Fibroblast of skin of left biceps (primary cell): ENCODE measurements around the gene RGS18.
A peak's percentile ranks its signal among the peaks of the same experiment; 100 is the strongest.
"Not testable (repeated sequence)": the region's sequence is repeated elsewhere in the genome, so short reads cannot be mapped to it uniquely, and the experiment has no call there.

ENCODE experiments used
- DNase-seq, 2 experiments: peaks; one replicate each; pipeline ENCODE4 v3.0.0-alpha.2; 2013; ENCODE audit warnings: low read depth in 2 of 2

The RGS18 gene, protein sequence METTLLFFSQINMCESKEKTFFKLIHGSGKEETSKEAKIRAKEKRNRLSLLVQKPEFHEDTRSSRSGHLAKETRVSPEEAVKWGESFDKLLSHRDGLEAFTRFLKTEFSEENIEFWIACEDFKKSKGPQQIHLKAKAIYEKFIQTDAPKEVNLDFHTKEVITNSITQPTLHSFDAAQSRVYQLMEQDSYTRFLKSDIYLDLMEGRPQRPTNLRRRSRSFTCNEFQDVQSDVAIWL

DNA sequence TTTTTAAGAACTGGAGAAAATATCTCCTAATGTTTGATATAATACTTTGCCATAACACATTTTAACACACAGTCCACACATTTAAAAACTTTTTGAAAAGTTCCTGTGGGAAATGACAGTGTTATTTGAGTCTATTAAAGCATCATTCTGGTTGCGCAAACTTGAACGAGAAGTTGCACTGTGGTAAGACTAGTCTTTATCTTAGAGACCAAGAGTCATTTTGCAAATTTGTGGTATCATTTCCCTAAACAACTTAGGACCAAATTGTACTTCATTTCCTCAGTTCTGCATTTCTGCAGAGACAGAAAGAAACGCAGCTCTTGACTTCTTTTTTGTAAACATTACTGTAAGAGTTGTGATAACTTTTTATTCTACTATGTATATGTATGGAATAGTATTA, at the start of gene RGS18:
Gene RGS18 (plus strand): TSS at position 282 of the 400 bp plus-strand sequence. CDS start 176 bp downstream, outside the sequence.
- DNase-seq, result no peak

DNA sequence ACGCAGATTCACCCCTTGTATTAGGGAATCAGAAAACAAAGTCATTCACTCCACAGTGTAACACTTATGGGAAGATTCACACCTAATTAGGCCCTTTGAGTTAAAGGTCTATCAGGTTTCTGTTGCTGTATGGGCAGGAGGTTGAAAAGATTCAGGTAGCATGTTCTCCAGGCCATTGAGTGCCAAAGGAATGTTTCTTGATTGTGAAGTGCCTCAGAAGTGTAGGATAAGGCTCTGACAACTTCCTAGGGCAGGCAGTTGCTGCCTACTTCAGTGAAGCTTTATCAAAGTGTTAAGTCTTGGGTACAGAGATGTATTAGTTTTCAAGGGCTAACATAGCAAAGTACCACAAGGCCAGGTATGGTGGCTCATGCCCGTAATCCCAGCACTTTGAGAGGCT, 48.7 kb upstream of the RGS18 start:
- DNase-seq, result no peak

DNA sequence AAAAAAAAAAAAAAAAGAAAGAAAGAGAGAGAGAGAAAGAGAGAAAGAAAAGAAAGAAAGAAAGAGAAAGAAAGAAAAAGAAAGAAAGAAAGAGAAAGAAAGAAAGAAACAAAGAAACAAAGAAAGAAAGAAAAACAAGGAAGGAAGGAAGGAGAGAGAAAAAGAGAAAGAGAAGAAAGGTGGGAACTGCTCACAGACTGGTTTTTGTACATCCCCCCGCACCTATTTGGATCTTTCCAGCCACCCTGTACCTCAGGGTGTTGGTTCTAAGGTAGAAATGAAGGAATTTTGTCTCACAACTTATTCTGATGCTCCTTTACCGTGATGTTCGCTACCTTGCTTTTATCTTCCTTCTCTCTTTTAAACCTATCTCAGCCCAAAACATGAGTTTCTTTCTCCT, 43.3 kb upstream of the RGS18 start:
- no peak for DNase-seq

DNA sequence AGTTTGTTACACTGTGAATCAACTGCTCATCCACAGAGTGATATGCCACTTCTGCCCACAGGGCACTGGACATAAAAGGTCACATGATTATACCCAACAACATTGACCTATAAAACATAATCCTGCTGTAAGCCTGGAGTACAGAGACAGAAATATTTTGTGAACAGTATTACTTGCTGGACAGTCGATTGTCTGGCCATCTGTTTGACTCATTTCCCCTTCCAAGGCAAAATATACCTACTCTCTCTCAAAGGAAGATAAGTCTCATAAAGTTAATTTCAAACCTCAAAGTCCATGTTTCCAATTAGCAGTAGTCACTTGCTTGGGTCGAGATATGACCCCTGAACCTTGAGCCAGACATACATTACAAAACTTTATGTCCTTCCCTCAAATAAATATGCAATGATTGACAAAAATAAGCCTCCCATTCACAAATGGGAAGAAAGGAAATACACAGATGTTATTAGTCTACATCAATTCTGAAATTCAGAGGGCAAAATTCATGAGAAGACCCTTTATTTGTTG, 39.3 kb upstream of the RGS18 start:
- DNase-seq, result no peak

DNA sequence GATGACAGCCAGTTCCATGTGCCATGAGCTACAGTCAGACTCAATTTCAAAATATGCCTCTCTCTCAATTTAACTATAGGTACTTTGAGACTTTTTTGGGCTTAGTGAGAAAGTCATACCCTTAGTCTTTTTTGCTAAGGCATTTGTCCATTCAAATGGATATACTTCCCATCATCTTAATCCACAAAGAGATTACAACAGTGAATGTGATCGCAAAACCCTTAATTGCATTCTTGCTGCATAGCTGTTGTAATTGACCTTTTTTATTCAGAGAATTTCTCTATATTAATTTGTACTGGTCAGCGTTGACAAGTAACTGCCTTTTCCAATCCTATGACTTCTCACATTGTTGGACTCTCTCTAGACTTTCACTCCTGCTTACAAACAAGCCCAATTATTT, 38.6 kb upstream of the RGS18 start:
- no peak for DNase-seq

DNA sequence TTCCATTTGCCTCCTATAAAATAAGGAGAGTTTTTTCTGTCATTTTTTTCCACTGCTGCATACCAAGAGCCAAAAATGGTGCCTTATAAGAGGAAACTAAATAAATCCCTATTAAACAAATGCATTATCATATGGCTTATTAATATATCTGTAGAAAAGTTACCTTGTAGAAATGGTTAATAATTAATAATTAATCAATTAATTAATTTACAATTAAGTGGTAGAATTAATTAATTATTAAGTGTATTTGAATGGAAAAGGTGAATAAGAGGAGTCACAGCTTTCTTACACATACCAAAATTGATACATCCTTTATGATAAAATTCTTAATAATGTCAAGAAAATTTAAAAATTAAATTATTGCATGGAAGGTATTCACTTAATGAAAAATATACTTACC, 35.6 kb upstream of the RGS18 start:
- DNase-seq, result no peak

DNA sequence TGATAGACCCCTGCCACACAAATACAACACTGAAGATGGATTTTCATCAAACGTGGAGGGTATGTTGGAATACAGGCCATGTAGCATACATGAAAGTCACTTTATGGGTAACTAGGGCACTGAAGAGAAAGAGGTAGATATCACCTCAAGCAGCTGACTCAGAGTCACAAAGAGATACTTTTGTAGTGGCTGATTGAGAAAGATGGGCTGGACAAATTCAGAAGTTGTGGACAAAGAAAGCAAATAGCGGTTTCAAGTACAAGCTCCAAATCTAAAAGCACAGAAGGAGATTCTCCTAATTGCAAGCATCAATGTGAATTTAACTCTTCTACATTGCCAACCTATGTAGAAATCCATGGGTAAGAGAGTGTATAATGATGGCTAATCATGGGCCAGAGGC, 35.0 kb upstream of the RGS18 start:
- DNase-seq, result no peak

DNA sequence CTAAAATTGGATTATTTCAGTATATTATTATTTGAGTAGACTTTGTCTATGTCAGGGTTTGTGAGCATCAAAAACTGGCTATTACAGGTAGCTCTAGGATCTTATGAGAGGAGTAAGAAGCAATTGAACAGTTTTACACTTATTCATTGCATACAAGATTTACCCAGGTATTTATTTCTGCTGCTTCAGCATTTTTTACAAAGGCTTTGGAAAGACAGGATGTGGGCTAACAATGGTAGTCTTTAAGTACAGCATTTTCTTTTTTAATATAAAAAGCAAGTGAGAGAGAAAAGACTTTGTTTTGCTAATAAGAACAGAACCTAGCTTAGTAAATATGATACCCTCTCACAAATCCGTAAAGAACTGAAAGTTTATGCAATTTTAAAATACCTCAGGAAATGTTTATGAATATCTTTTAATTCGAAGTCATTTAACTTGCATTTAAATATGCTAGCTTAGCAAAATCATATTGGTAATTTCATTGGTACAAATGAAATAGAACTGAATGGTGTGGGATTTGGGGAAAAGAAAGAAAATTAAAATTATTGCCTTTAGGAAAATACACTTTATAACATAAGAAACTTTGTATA, 32.1 kb upstream of the RGS18 start:
- DNase-seq, result no peak

DNA sequence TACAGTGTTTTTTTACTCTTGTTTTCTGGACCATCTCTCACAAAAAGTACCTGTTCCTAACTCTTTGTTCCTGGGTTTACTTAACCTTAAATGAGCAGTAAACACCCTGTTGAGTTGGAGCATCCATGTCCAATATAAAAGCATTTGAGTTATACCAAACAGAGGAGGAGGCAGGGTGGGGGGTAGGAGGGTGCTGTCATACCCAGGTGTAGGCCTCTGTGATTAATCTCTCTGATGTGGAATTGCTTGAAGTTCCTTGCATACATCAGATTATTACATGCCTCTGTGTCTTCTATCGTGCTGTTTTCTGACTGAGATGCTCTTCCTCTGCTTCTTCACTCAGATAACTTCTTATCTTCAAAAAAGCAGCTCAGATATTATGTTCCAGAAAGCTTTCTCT, 28.1 kb upstream of the RGS18 start:
- no peak for DNase-seq

DNA sequence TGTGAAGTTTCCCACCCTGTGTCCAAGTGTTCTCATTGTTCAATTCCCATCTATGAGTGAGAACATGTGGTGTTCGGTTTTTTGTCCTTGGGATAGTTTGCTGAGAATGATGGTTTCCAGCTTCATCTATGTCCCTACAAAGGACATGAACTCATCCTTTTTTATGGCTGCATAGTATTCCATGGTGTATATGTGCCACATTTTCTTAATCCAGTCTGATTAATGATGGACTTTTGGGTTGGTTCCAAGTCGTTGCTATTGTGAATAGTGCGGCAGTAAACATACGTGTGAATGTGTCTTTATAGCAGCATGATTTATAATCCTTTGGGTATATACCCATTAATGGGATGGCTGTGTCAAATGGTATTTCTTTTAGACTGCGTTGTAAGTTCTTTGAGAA, 27.4 kb upstream of the RGS18 start:
- DNase-seq, result not testable (repeated sequence)

DNA sequence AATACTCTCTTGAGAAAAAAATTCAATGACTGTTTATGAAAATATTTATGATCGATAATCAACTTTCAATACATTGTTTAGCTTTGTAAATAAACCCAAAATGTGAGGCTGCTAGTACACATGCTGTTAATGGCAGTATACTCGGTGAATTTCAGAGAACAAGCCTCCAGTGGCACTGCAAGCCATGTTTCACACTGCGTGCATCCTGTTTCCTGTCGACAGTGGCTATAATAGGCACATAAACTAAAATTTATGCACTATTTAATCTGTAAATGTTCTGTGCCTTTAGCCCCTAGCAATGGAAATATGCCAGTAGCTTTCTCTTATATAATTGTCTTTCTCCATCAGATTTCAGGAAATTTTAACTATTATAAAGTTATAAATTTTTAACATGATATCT, 26.3 kb upstream of the RGS18 start:
- no peak for DNase-seq

DNA sequence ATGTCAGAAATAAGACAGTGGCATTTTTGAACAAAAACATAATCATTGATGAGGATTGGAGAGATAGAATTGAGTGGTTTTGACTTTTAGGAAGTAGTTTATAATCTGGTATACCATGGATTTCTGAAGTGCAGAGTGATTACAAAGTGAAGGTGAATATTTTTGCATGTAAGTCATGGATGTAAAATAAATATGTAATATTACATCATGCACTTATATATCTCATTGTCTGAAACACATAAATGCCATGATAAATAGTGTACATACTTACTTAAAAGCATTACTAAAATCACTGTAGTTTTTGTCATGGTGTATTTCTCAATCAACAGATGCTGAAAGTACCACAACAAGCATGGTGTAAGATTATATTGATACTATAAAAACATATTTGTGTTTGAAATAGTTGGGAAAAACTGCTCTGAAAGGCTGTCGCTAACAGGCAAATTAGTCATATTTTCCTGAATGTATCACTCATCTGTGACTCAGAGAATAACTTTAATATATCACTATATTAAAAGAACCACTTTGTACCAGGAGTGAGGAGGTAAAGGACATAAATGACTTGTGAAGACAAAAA, 24.8 kb upstream of the RGS18 start:
- peak; percentile 45 to 60 for DNase-seq

DNA sequence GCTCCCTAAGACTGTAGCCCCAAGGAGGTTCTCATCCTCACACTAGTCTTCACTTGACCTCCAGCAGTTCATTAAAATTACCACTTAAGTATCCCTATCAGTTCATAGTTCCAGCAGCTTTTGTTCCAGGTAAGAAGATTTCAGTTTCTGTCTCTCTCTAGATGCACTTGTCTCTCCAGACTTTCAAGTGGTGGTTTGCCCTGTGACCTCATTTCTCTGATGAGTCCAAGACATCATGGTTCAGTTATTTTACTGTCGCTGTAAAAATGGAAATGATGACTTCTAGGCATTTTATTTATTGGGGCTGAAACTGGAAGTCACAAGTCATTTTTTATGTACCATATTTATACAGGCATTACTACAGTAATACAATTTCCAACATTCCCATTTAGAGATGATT, 17.9 kb upstream of the RGS18 start:
- no peak for DNase-seq

DNA sequence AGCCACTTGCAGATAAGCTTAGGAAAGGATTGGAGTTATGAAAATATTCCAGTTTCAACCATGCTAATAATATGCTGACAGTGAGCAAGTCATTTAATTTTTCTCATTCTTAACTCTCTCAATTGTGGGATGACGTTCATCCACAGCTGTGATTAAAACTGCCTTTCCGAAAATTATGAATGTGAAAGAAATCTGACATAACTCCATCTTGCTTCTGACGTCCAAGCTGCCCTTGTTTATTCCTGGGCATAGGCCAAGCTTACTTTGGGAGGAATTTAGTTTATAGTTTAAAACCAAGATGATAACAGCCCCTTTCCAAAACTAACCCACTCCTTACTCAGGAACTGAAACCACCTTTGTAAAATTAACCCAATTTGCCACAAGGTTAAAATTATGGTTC, 11.0 kb upstream of the RGS18 start:
- DNase-seq, result no peak

DNA sequence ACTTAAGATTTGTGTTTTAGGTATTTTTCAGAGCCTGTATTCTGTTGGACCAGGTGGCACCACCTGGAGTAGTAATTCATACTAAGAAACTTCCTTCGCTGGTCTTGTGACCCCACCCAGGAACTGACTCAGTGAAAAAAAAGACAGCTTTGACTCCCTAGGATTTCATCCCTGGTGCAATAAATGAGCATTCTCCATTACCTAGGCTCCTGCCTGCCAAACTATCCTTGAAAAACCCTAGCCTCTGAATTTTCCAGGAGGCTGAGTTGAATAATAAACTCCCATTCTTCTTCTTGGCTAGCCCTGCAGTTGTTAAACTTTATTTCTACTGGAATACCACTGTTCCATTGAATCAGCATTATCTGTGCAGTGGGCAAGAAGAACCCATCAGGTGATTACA, 10.6 kb upstream of the RGS18 start:
- DNase-seq, result no peak

DNA sequence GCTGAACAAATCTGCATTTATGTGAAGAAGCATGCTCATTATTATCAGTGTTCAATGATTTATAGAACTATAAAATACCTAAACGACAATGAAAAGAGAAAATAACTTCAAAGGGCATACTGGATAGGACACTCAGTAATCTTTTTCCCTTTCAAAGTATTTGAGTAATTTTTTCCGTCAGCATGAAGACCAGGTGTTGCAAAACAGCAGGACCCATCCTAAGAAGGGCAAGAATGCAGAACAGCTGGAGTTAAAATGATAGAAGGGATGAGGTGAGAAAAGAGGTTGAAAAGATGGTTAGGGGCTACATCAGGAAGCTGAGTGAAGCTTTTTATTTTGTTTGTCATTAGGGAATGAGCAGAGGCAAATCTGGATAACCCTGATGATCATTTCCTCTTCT, 7.1 kb upstream of the RGS18 start:
- DNase-seq, result no peak

DNA sequence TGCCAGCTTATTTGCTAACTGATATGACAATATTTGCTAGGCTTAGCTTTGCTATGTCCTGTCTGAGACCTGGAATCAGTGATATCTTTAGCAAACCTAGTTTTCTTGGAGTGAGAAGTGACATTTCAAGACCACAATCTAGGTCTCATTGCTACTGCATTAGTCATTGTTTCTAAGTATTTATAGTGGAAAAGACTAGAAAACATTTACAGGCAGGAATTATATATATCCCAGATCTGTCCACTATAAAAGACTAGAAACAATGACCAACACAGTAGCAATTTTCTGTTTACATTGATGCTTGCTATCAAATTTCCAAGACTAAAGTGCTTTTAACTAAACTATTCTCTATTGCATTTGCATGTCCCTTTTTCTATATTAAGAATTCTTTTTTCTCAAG, 5.0 kb upstream of the RGS18 start:
- DNase-seq, result no peak

DNA sequence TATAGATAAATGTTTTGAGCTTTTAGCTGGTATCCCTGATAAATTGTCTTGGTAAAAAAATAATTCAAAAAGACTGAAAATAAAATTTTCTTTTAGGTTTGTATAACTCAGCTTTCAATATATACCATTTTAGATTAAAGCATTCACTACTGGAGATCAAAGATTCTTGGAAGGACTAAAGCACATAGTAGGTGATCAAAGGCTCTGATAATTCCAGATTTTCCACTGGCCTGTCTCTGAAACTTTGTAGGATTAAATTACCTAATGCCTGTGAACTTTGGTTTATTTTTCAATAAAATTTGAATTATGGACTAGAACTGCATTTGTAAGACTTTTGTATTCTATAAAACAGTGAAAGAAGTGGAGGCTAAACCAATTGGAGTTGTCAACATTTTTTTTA, 1.2 kb upstream of the RGS18 start:
- DNase-seq, result no peak

DNA sequence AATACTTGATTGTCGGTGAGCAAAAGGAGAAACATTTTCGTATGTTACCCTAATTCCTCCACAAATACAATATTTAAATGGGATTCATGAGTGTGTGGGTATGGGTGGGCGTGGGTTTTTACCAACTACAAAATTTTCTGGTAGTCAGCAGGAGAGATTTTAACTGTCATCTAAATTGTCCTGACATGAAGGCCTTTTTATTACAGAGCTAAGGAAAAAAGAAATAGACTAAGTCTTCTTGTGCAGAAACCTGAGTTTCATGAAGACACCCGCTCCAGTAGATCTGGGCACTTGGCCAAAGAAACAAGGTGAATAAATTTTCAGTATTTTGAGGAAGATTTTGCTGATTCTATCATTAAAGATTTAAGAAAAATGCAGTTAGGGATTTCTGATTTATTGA, 752 bp downstream of the RGS18 start:
- no peak for DNase-seq

DNA sequence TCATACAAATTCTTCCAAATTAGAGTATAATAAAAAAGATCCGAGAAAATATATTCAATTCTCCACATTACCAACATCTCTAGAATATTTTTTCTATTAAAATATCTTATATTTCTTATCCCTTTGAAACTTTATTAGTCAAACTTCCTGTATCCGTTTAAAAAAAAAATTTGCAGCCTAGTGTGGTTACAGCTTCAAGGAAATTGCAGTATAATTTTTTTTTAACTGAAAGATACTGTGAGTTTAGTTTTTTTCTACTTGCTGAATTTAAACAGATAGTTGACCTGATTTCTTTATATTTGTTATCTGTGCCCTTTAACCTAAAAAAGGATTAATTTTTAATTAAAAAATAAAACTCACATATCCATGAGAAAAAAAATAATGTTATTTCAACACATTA, 1.5 kb downstream of the RGS18 start:
- no peak for DNase-seq

DNA sequence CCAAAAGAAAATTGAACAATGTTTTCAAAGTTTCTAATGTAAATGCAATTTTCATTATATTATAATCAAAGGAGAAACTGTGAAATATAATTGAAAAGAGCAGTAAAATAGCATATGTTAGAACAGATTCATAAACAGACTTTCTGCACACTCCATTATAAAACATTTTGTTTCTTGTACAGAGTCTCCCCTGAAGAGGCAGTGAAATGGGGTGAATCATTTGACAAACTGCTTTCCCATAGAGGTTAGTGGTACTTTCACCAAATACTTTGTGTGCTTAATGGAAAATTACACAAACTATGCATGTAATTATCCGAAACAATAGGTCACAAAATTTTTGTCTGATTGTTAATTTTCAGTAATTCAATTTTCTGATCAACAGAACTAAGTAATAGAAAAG, 1.9 kb downstream of the RGS18 start:
- DNase-seq, result no peak

DNA sequence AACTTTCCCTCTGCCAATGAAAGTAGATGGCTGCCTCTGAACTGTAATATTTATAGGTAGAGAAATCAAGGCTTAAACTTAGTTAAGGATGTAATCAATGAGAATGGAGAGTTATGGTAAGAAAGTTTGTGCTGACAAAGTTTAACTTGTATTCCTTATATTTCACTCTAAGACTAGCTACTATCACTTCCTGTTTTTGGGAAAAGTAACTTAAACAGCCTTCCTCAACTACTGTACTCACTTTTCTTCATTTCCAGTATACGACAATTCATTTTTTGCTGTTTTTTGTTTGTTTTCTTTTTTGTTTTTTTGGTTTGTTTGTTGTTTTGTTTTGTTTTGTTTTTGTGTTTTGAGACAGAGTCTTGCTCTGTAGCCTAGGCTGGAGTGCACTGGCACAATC, 3.7 kb downstream of the RGS18 start:
- no peak for DNase-seq

DNA sequence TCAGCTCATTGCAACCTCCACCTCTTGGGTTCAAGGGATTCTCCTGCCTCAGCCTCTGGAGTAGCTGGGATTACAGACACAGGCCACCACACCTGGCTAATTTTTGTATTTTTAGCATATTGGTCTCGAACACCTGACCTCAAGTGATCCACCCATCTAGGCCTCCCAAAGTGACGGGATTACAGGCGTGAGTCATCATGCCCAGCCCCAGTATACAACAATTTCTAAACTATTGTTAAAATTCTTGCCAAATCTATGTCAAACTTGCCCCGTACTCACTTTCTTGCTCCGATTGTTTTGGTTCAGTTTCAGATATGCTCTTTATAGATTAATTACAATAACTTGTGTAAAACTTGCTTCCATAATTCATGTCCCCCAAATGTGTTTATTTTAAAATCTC, 4.1 kb downstream of the RGS18 start:
- no peak for DNase-seq

DNA sequence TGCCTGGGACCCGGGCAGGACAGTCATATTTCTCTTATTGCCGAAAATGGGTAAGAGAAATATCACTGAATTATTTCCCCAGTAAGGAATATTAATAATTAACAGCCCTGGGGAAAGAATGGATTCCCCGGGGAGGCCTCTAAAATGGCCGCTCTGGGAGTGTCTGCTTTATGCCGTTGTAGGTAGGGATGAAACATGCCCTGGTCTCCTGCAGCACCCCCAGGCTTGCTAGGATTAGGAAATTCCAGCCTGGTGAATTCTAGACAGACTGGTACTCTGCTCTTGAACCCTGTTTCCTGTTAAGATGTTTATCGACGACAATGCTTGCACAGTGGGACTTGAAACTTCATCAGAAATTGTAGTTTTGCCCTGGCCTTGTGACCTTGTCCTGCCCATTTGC, 6.7 kb downstream of the RGS18 start:
- DNase-seq, result not testable (repeated sequence)
